ENCODE measurements around the gene CENPX. TPM values are rescaled to one million over a fixed set of nuclear protein-coding genes. Genes with fewer than 3 reads are reported as not detected.

The CENPX gene
- total RNA-seq, 1 donor, result 18.8 TPM

- Histone ChIP-seq H4K20me1 (ENCODE audit: insufficient read depth, low read length) (peaks cover 18% of the 10 kb centered on the region), H3K4me3 (ENCODE audit: insufficient read depth, low read length) (no peak overlapping the region), H3K36me3 (ENCODE audit: insufficient read depth, low read length) (peaks cover 8% of the 10 kb centered on the region), H3K79me2 (ENCODE audit: insufficient read depth, low read length) (peaks cover 19% of the 10 kb centered on the region), H3K27ac (ENCODE audit: low read depth, low read length) (no peak overlapping the region), H3K4me1 (ENCODE audit: insufficient read depth, low read length) (peaks cover 7% of the 10 kb centered on the region), H3K9me3 (ENCODE audit: low read depth, low read length) (no peaks in the 10 kb centered on the region), H2AFZ (ENCODE audit: low read length) (no peak overlapping the region), H3K4me2 (ENCODE audit: insufficient read depth, low read length) (no peak overlapping the region), H3K27me3 (ENCODE audit: insufficient read depth, low read length) (no peaks in the 10 kb centered on the region)
- no peak for DNase-seq (ENCODE audit: insufficient read length, low spot score, missing footprints)
- TF ChIP-seq CTCF (IDR thresholded peaks at IDR 0.05; ENCODE audit: extremely low read depth, low read depth, low read length), result no peak
Measured at GRCh38 chr17:81996757-81997441, 25.8 kb downstream of the CENPX start.

- Histone ChIP-seq H3K4me1 (ENCODE audit: insufficient read depth, low read length) (peaks cover 13% of the 10 kb centered on the region), H3K79me2 (ENCODE audit: insufficient read depth, low read length) (peaks cover 19% of the 10 kb centered on the region), H3K36me3 (ENCODE audit: insufficient read depth, low read length) (peaks cover 8% of the 10 kb centered on the region), H3K9me3 (ENCODE audit: low read depth, low read length) (no peaks in the 10 kb centered on the region), H3K4me2 (ENCODE audit: insufficient read depth, low read length) (no peak overlapping the region), H3K27me3 (ENCODE audit: insufficient read depth, low read length) (no peaks in the 10 kb centered on the region), H2AFZ (ENCODE audit: low read length) (no peak overlapping the region), H3K27ac (ENCODE audit: low read depth, low read length) (no peak overlapping the region), H4K20me1 (ENCODE audit: insufficient read depth, low read length) (peaks cover 23% of the 10 kb centered on the region), H3K4me3 (ENCODE audit: insufficient read depth, low read length) (no peak overlapping the region)
- no peak for TF ChIP-seq CTCF (IDR thresholded peaks at IDR 0.05; ENCODE audit: extremely low read depth, low read depth, low read length)
- DNase-seq (ENCODE audit: insufficient read length, low spot score, missing footprints), result no peak
Measured at GRCh38 chr17:81996232-81996756, 26.4 kb downstream of the CENPX start.

- Histone ChIP-seq H3K27me3 (ENCODE audit: insufficient read depth, low read length) (no peaks in the 10 kb centered on the region), H3K9me3 (ENCODE audit: low read depth, low read length) (no peaks in the 10 kb centered on the region), H3K79me2 (ENCODE audit: insufficient read depth, low read length) (peaks cover 19% of the 10 kb centered on the region), H3K4me1 (ENCODE audit: insufficient read depth, low read length) (peaks cover 14% of the 10 kb centered on the region), H3K27ac (ENCODE audit: low read depth, low read length) (no peak overlapping the region), H3K36me3 (ENCODE audit: insufficient read depth, low read length) (peaks cover 8% of the 10 kb centered on the region), H3K4me2 (ENCODE audit: insufficient read depth, low read length) (no peak overlapping the region), H3K4me3 (ENCODE audit: insufficient read depth, low read length) (no peak overlapping the region), H4K20me1 (ENCODE audit: insufficient read depth, low read length) (peaks cover 28% of the 10 kb centered on the region), H2AFZ (ENCODE audit: low read length) (no peak overlapping the region)
- TF ChIP-seq CTCF (IDR thresholded peaks at IDR 0.05; ENCODE audit: extremely low read depth, low read depth, low read length), result no peak
- DNase-seq (ENCODE audit: insufficient read length, low spot score, missing footprints), result no peak
Measured at GRCh38 chr17:81995463-81996231, 27.0 kb downstream of the CENPX start.

Data from osteoblast (primary cell).